Measurements from ENCODE around the gene CCR6.
A peak's percentile ranks its signal among the peaks of the same experiment; 100 is the strongest.
"Not testable (repeated sequence)": the region's sequence is repeated elsewhere in the genome, so short reads cannot be mapped to it uniquely, and the experiment has no call there.

CCR6 gene

GRCh38 chr6:167122827-167123657 is at the start of gene CCR6:
Gene CCR6, plus strand, starts transcription at chr6:167123096. Its CDS starts 13,039 bp downstream, at chr6:167136135.
- DNase-seq (ENCODE audit: low spot score) = no peak

GRCh38 chr6:167073679-167074274 is 49.1 kb upstream of the CCR6 start:
- DNase-seq (ENCODE audit: low spot score) = no peak

GRCh38 chr6:167077241-167077932 is 45.5 kb upstream of the CCR6 start:
- DNase-seq (ENCODE audit: low spot score) = no peak

- DNase-seq (ENCODE audit: low spot score) = no peak
Measured at GRCh38 chr6:167078745-167079144, 44.2 kb upstream of the CCR6 start.

- DNase-seq (ENCODE audit: low spot score) = peak; percentile 68
Measured at GRCh38 chr6:167079853-167080297, 43.0 kb upstream of the CCR6 start.

GRCh38 chr6:167087857-167088354 is 35.0 kb upstream of the CCR6 start:
- no peak for DNase-seq (ENCODE audit: low spot score)

GRCh38 chr6:167088741-167089140 is 34.2 kb upstream of the CCR6 start:
- not testable (repeated sequence) for DNase-seq (ENCODE audit: low spot score)

- no peak for DNase-seq (ENCODE audit: low spot score)
Measured at GRCh38 chr6:167089243-167090142, 33.4 kb upstream of the CCR6 start.

- no peak for DNase-seq (ENCODE audit: low spot score)
Measured at GRCh38 chr6:167090171-167090570, 32.7 kb upstream of the CCR6 start.

GRCh38 chr6:167091026-167091804 is 31.7 kb upstream of the CCR6 start:
- DNase-seq (ENCODE audit: low spot score) = peak; percentile 59

GRCh38 chr6:167091805-167092107 is 31.1 kb upstream of the CCR6 start:
- no peak for DNase-seq (ENCODE audit: low spot score)

- DNase-seq (ENCODE audit: low spot score) = no peak
Measured at GRCh38 chr6:167092672-167093339, 30.1 kb upstream of the CCR6 start.

- no peak for DNase-seq (ENCODE audit: low spot score)
Measured at GRCh38 chr6:167093406-167093921, 29.4 kb upstream of the CCR6 start.

GRCh38 chr6:167093922-167094432 is 28.9 kb upstream of the CCR6 start:
- DNase-seq (ENCODE audit: low spot score) = peak; percentile 75

- DNase-seq (ENCODE audit: low spot score) = no peak
Measured at GRCh38 chr6:167094436-167094819, 28.5 kb upstream of the CCR6 start.

- DNase-seq (ENCODE audit: low spot score) = peak; percentile 51
Measured at GRCh38 chr6:167094820-167095637, 27.9 kb upstream of the CCR6 start.

- no peak for DNase-seq (ENCODE audit: low spot score)
Measured at GRCh38 chr6:167095888-167096287, 27.0 kb upstream of the CCR6 start.

GRCh38 chr6:167096991-167097390 is 25.9 kb upstream of the CCR6 start:
- no peak for DNase-seq (ENCODE audit: low spot score)

- no peak for DNase-seq (ENCODE audit: low spot score)
Measured at GRCh38 chr6:167097770-167098169, 25.1 kb upstream of the CCR6 start.

Measured in CD4-positive, alpha-beta T cell treated with Interleukin-2 at 100 ng/mL for 4 hours (primary cell).